RPMI8226 (cell line): Measurements from ENCODE around the gene SIX4.

ENCODE experiments used
- DNase-seq: peaks from one replicate; pipeline ENCODE4 v3.0.0-alpha.2; 2015

SIX4 gene

GRCh38 chr14:60721326-60722106 lies 2.6 kb downstream of the SIX4 start:
- no peak for DNase-seq

GRCh38 chr14:60720962-60721325 lies 3.2 kb downstream of the SIX4 start:
- no peak for DNase-seq

- no peak for DNase-seq
Observed at GRCh38 chr14:60720391-60720790, 3.8 kb downstream of the SIX4 start.

- DNase-seq = no peak
Observed at GRCh38 chr14:60713513-60713912, 10.6 kb downstream of the SIX4 start.

- DNase-seq = no peak
Observed at GRCh38 chr14:60710494-60710893, 13.7 kb downstream of the SIX4 start.

- no peak for DNase-seq
Observed at GRCh38 chr14:60707858-60708257, 16.3 kb downstream of the SIX4 start.

GRCh38 chr14:60705100-60705499 lies 19.1 kb downstream of the SIX4 start:
- DNase-seq = no peak

- no peak for DNase-seq
Observed at GRCh38 chr14:60700598-60700997, 23.6 kb downstream of the SIX4 start.

- DNase-seq = no peak
Observed at GRCh38 chr14:60695327-60695726, 28.8 kb downstream of the SIX4 start.

- DNase-seq = no peak
Observed at GRCh38 chr14:60691383-60692113, 32.6 kb downstream of the SIX4 start.

GRCh38 chr14:60686865-60687264 lies 37.3 kb downstream of the SIX4 start:
- no peak for DNase-seq

GRCh38 chr14:60684203-60684602 lies 39.9 kb downstream of the SIX4 start:
- no peak for DNase-seq

GRCh38 chr14:60681271-60681670 lies 42.9 kb downstream of the SIX4 start:
- DNase-seq = no peak

- no peak for DNase-seq
Observed at GRCh38 chr14:60680511-60680910, 43.6 kb downstream of the SIX4 start.

GRCh38 chr14:60679566-60680258 lies 44.4 kb downstream of the SIX4 start:
- DNase-seq = no peak

- DNase-seq = no peak
Observed at GRCh38 chr14:60677701-60678100, 46.5 kb downstream of the SIX4 start.

- DNase-seq = no peak
Observed at GRCh38 chr14:60670989-60671388, 53.2 kb downstream of the SIX4 start.

GRCh38 chr14:60668431-60669112 lies 55.6 kb downstream of the SIX4 start:
- no peak for DNase-seq

- DNase-seq = no peak
Observed at GRCh38 chr14:60665177-60665550, 59.0 kb downstream of the SIX4 start.

GRCh38 chr14:60662982-60663381 lies 61.2 kb downstream of the SIX4 start:
- no peak for DNase-seq

GRCh38 chr14:60661721-60662120 lies 62.4 kb downstream of the SIX4 start:
- no peak for DNase-seq
